Neural crest cell (in vitro differentiated cells): Measurements from ENCODE around the gene GALNT5. TPM values are rescaled to one million over a fixed set of nuclear protein-coding genes. Genes with fewer than 3 reads are reported as not detected.

Experiments used
- DNase-seq: peaks from one replicate; pipeline ENCODE4 v3.0.0; 2021; ENCODE audit warnings: low read depth, mixed read lengths, low spot score
- H3K27ac Mint-ChIP-seq: one replicate; pipeline ENCODE4 v1.8.0; 2021; ENCODE audit warnings: mild to moderate bottlenecking, mixed read lengths; ENCODE audit not compliant: unreplicated experiment
- H3K27me3 Mint-ChIP-seq: 2 replicates; pipeline ENCODE4 v1.8.0; 2021; ENCODE audit warnings: low read depth, mild to moderate bottlenecking, mixed read lengths
- H3K36me3 Mint-ChIP-seq: 2 replicates; pipeline ENCODE4 v1.8.0; 2021; ENCODE audit warnings: low read depth, mild to moderate bottlenecking, mixed read lengths
- H3K4me1 Mint-ChIP-seq: 2 replicates; pipeline ENCODE4 v1.8.0; 2021; ENCODE audit warnings: mixed read lengths
- H3K4me3 Mint-ChIP-seq: one replicate; pipeline ENCODE4 v1.8.0; 2021; ENCODE audit warnings: mild to moderate bottlenecking, mixed read lengths
- H3K9me3 Mint-ChIP-seq: 2 replicates; pipeline ENCODE4 v1.8.0; 2021; ENCODE audit warnings: mixed read lengths
- total RNA-seq: library from RNA; stranded (reverse); gene quantifications from 2 replicates; pipeline ENCODE4 v1.2.1, GENCODE V29; 2021
- TF ChIP-seq, protein P1 (sequence below): fragments of 200-600 bp; sonication (generic); conservative IDR thresholded peaks from 2 replicates; pipeline ENCODE4 v1.5.0; 2021; ENCODE audit warnings: antibody characterized with exemption, mild to moderate bottlenecking

The GALNT5 gene
- total RNA-seq, 1 donor from 2014 or later = 0.12 TPM

DNA sequence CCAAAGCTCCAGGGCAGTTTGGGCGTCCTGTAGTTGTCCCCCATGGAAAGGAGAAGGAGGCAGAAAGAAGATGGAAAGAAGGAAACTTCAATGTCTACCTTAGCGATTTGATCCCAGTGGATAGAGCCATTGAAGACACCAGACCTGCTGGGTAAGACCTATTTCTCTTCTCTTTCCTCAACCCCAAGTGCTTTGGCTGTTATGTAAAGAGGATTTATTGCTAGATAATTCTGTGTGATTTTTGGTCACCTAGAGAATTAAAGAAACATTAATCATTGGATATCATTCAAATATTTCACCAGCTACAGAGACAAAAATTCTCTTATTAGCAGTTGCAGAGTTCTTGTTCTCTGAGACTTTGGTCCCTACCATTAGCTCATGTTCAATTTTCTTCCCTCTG lies 1.9 kb downstream of the GALNT5 start:
- Mint-ChIP-seq H3K4me3 (no peak overlapping the region), H3K27ac (no peak overlapping the region), H3K27me3 (peaks cover 55% of the 10 kb centered on the region)

DNA sequence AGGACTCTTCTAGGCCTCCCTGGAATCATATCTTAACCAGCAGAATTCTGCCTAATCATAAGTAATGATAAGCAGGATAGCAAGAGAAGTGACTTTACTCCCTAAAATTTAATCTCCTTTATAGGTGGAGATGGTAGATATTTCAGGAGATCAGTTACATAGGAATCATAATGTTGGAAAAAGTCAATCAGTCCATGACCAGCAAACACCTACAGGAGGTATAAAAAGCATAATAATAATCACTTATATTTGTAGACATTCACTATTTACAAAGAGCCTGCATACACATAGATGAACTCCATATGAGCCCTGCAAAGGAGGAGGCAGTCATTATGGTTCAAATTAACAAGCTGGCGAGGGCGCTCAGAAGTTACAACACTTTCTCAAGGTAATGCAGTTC lies 2.5 kb downstream of the GALNT5 start:
- DNase-seq = no peak
- H3K9me3 Mint-ChIP-seq = no peaks in the 10 kb centered on the region
- no peaks in the 10 kb centered on the region for H3K36me3 Mint-ChIP-seq
- TF ChIP-seq, protein P1, sequence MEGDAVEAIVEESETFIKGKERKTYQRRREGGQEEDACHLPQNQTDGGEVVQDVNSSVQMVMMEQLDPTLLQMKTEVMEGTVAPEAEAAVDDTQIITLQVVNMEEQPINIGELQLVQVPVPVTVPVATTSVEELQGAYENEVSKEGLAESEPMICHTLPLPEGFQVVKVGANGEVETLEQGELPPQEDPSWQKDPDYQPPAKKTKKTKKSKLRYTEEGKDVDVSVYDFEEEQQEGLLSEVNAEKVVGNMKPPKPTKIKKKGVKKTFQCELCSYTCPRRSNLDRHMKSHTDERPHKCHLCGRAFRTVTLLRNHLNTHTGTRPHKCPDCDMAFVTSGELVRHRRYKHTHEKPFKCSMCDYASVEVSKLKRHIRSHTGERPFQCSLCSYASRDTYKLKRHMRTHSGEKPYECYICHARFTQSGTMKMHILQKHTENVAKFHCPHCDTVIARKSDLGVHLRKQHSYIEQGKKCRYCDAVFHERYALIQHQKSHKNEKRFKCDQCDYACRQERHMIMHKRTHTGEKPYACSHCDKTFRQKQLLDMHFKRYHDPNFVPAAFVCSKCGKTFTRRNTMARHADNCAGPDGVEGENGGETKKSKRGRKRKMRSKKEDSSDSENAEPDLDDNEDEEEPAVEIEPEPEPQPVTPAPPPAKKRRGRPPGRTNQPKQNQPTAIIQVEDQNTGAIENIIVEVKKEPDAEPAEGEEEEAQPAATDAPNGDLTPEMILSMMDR = no peak
- peaks cover 56% of the 10 kb centered on the region for H3K27me3 Mint-ChIP-seq
- peaks cover 35% of the 10 kb centered on the region for H3K4me1 Mint-ChIP-seq
- H3K4me3 Mint-ChIP-seq = no peak overlapping the region
- H3K27ac Mint-ChIP-seq = no peak overlapping the region

More for the DNA sequence above, 1.9 kb downstream of the GALNT5 start:
- H3K9me3 Mint-ChIP-seq = no peaks in the 10 kb centered on the region
- TF ChIP-seq, protein P1 = no peak
- no peak for DNase-seq
- H3K36me3 Mint-ChIP-seq = no peaks in the 10 kb centered on the region
- H3K4me1 Mint-ChIP-seq = peaks cover 30% of the 10 kb centered on the region

DNA sequence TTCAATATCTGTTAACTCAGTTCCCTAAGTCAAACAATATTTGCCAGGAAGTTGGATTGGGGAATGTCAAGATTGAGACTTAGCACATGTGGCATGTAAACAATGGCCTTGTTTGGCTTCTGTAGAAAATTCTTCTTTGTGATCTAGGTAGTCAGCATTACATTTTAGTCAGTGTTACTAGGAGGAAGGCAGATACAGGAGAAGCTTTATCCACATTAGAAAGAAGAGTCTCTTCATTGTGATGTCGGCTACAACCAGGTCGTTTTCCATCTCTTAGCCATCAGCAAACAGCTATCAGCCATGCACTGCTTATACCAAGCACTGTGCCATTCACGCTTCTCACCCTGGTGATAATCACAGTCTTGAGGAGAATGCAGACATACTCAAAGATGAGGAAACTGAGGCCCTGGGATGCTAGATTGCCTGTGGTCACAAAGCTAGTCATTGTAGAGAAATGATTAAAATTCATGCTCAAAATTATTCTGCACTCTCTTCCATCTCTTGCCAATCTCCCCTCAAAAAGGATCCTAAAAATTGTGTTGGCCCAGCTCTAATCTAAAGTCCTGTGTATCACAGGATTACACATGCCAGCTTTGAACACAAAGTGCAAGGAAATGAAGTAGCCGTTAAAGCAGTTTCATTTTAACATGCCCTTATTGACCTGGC lies 3.2 kb downstream of the GALNT5 start:
- Mint-ChIP-seq H3K27me3 (peaks cover 61% of the 10 kb centered on the region), H3K9me3 (no peaks in the 10 kb centered on the region), H3K4me3 (no peak overlapping the region), H3K27ac (no peak overlapping the region), H3K36me3 (no peaks in the 10 kb centered on the region), H3K4me1 (peaks cover 38% of the 10 kb centered on the region)
- TF ChIP-seq, protein P1 = no peak
- no peak for DNase-seq

DNA sequence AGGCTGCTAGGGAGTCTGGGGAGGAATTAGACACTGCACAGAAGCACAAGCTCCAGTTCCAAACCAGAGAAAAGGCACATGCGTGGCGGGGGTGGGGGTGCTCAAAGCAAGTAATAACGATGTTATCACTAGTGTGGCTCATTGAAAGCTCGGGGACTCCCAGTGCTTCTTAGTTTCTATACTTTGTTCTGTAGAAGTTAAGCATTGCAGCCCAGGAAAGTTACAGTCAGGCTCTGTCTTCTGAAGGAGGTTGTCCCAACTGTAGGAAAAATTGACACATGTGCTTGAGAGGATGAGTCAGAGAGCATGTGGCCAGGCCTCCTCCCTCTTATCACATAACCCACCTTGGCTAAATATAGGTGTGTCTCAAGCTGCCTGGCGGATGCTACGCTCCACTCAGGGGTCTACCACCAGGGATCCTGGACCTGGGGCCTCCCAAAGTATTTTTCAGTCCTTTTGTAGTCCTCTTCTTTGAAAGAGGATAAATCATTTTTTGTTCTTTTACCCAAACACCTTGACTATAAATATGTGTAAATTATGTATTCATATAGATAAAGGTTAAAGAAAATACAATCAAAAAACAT lies 3.8 kb downstream of the GALNT5 start:
- TF ChIP-seq, protein P1 = no peak
- no peaks in the 10 kb centered on the region for H3K9me3 Mint-ChIP-seq
- peaks cover 67% of the 10 kb centered on the region for H3K27me3 Mint-ChIP-seq
- DNase-seq = no peak
- H3K36me3 Mint-ChIP-seq = no peaks in the 10 kb centered on the region
- H3K27ac Mint-ChIP-seq = no peak overlapping the region
- peaks cover 38% of the 10 kb centered on the region for H3K4me1 Mint-ChIP-seq
- H3K4me3 Mint-ChIP-seq = no peak overlapping the region

DNA sequence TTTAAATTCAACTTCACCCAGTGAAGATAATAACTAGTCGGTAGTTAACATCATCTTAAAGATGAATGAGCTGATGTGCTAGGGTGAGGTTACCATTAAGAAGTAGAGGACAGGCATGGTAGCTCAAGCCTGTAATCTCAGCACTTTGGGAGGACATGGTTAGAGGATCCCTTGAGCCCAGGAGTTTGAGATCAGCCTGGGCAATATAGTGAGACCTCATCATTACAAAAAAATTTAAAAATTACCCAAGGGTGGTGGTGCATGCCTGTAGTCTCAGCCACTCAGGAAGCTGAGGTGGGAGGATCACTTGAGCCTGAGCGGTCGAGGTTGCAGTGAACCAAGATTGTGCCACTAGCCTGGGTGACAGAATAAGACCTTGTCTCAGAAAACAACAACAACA lies 4.7 kb downstream of the GALNT5 start:
- TF ChIP-seq, protein P1 = no peak
- no peaks in the 10 kb centered on the region for H3K36me3 Mint-ChIP-seq

More for the DNA sequence above, 4.7 kb downstream of the GALNT5 start:
- Mint-ChIP-seq H3K9me3 (no peaks in the 10 kb centered on the region), H3K4me3 (no peak overlapping the region), H3K27ac (no peak overlapping the region), H3K4me1 (peaks cover 37% of the 10 kb centered on the region), H3K27me3 (peaks cover 76% of the 10 kb centered on the region)
- DNase-seq = no peak
